ENCODE data around the gene SLC6A15. TPM values are rescaled to one million over a fixed set of nuclear protein-coding genes. Genes with fewer than 3 reads are reported as not detected.

The SLC6A15 gene
- total and polyA plus RNA-seq, 2 of the 8 experiments (the other 6 are each of a cell fraction or from before 2014, with no cell fraction given) = 3.1 to 42.0 TPM

DNA sequence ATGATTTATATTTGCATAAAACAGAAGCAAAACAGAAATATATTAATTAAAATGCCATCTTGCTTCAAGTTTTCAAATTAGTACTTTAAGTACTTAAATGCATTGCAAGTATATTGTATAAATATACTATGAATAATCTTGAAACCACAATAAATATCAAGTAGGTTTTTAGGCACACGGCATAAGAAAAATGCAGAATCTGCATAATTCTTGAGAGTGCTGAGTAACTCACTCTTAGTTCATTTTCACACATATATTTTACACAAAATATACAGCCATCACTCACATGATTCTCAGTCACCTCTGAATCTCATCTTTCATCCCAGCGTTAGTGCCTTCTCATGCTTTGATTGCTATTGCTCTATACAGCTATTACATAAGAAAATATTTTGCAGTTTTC, 51.9 kb downstream of the SLC6A15 start:
- Histone ChIP-seq H3K18ac (ENCODE audit: extremely low read depth, low read length) (no peak overlapping the region), H3K9ac (replicated peaks in 1 of 4; ENCODE audit: extremely low read depth in 1 of 4, low read depth in 3 of 4, low read length in 3 of 4) (no peak overlapping the region), H2BK12ac (ENCODE audit: low read depth, low read length) (no peak overlapping the region), H2AFZ (ENCODE audit: low read length) (no peak overlapping the region), H3K23ac (ENCODE audit: insufficient read length) (no peak overlapping the region), H3K36me3 (ENCODE audit: control insufficient read depth in 2 of 4, insufficient read depth in 4 of 4, low read length in 3 of 4) (no peaks in the 10 kb centered on the region), H2BK120ac (replicated peaks; ENCODE audit: low read depth, low read length) (no peak overlapping the region), H2BK5ac (ENCODE audit: low read depth, low read length) (no peak overlapping the region), H3K27ac (ENCODE audit: low read depth, low read length) (no peak overlapping the region), H3K14ac (ENCODE audit: insufficient read length) (no peak overlapping the region), H2BK20ac (ENCODE audit: low read length) (no peak overlapping the region), H3K27me3 (replicated peaks in 1 of 4; ENCODE audit: control insufficient read depth in 3 of 4, extremely low read depth in 1 of 4, insufficient read depth in 3 of 4, low read length in 3 of 4) (no peaks in the 10 kb centered on the region), H2AK5ac (ENCODE audit: low read depth, low read length) (no peak overlapping the region), H3K56ac (replicated peaks; ENCODE audit: insufficient read length, low read depth, low read length) (no peak overlapping the region), H3K23me2 (ENCODE audit: low read depth, low read length) (no peaks in the 10 kb centered on the region), H4K8ac (ENCODE audit: extremely low read depth, insufficient read depth, low read length) (no peak overlapping the region), H4K20me1 (replicated peaks in 1 of 2; ENCODE audit: control insufficient read depth in 1 of 2, insufficient read depth in 2 of 2, low read length in 2 of 2) (no peaks in the 10 kb centered on the region), H3K4me1 (replicated peaks in 1 of 4; ENCODE audit: control insufficient read depth in 3 of 4, insufficient read depth in 4 of 4, low read length in 3 of 4) (no peaks in the 10 kb centered on the region), H4K91ac (replicated peaks; ENCODE audit: insufficient read length, low read length) (no peak overlapping the region), H3K9me3 (ENCODE audit: insufficient read depth in 2 of 2, low read depth in 1 of 2, low read length in 1 of 2) (no peaks in the 10 kb centered on the region), H3K4ac (replicated peaks; ENCODE audit: insufficient read length, low read depth, low read length) (no peak overlapping the region), H3K4me2 (ENCODE audit: insufficient read depth in 1 of 2, low read depth in 2 of 2, low read length in 2 of 2) (no peak overlapping the region), H3K4me3 (ENCODE audit: extremely low read depth in 1 of 4, insufficient read depth in 2 of 4, low read depth in 3 of 4, low read length in 4 of 4) (no peak overlapping the region), H3K79me2 (ENCODE audit: control insufficient read depth in 1 of 2, insufficient read depth in 2 of 2, low read length in 2 of 2) (no peaks in the 10 kb centered on the region), H2BK15ac (ENCODE audit: low read length) (no peak overlapping the region), H4K5ac (ENCODE audit: insufficient read length, low read depth, low read length) (no peak overlapping the region), H3K79me1 (ENCODE audit: low read depth, low read length) (no peaks in the 10 kb centered on the region)
- 93% methylated on average over 2 of the region's 2 CpGs; no CpG with 5 or more reads in 1 of the 2 experiments for WGBS, 2 experiments (ENCODE audit: extremely low coverage in 1 of 2, insufficient coverage in 1 of 2, insufficient read length in 1 of 2, insufficient replicate concordance in 2 of 2, low coverage in 1 of 2, low lambda C conversion rate in 2 of 2, missing lambda C conversion rate in 1 of 2)
- ChIA-PET POLR2A (ENCODE audit: partially characterized antibody) (no interaction called here), CTCF (ENCODE audit: partially characterized antibody) (interaction anchor here (2.9 kb wide), 1 partner anchor 14 kb away, joined by 17 read pairs; no protein-coding TSS in a partner anchor)
- no peak for FAIRE-seq
- DNase-seq (ENCODE audit: low read depth in 1 of 2, low spot score in 2 of 2) = no peak
- TF ChIP-seq EP300 (IDR thresholded peaks at IDR 0.05; ENCODE audit: borderline replicate concordance in 1 of 2, low read depth in 2 of 2, low read length in 2 of 2) = no peak
- TF ChIP-seq SP4 (IDR thresholded peaks at IDR 0.05; ENCODE audit: low read length) = no peak
- TF ChIP-seq NANOG (IDR thresholded peaks at IDR 0.05; ENCODE audit: insufficient read depth, low read depth, low read length, poor library complexity, severe bottlenecking) = no peak
- TF ChIP-seq, protein P1, sequence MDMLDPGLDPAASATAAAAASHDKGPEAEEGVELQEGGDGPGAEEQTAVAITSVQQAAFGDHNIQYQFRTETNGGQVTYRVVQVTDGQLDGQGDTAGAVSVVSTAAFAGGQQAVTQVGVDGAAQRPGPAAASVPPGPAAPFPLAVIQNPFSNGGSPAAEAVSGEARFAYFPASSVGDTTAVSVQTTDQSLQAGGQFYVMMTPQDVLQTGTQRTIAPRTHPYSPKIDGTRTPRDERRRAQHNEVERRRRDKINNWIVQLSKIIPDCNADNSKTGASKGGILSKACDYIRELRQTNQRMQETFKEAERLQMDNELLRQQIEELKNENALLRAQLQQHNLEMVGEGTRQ (IDR thresholded peaks at IDR 0.05; ENCODE audit: low read length) = no peak
- no peak for TF ChIP-seq KDM5A (IDR thresholded peaks at IDR 0.05; ENCODE audit: low read length)
- no peak for TF ChIP-seq BRCA1 (IDR thresholded peaks at IDR 0.05; ENCODE audit: low read depth, low read length)
